ENCODE data around the gene PSAP.
A peak's percentile ranks its signal among the peaks of the same experiment; 100 is the strongest.

PSAP gene

DNA sequence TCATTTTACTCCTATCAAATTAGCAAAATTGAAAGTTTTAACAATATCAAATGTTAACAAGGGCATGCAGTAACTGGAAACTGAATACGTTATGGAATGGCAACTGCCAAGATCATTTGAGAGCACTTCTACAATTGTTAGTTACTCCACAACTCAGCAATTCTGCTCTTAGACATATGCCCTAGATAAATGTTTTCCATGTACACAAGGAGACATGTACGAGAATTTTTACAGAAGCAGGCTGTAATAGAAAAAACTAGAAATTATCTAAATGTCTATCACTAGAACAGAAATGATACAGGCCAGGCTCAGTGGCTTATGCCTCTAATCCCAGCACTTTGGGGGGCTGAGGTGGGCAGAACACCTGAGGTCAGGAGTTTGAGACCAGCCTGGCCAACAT, 7.0 kb downstream of the PSAP start:
- DNase-seq = no peak

DNA sequence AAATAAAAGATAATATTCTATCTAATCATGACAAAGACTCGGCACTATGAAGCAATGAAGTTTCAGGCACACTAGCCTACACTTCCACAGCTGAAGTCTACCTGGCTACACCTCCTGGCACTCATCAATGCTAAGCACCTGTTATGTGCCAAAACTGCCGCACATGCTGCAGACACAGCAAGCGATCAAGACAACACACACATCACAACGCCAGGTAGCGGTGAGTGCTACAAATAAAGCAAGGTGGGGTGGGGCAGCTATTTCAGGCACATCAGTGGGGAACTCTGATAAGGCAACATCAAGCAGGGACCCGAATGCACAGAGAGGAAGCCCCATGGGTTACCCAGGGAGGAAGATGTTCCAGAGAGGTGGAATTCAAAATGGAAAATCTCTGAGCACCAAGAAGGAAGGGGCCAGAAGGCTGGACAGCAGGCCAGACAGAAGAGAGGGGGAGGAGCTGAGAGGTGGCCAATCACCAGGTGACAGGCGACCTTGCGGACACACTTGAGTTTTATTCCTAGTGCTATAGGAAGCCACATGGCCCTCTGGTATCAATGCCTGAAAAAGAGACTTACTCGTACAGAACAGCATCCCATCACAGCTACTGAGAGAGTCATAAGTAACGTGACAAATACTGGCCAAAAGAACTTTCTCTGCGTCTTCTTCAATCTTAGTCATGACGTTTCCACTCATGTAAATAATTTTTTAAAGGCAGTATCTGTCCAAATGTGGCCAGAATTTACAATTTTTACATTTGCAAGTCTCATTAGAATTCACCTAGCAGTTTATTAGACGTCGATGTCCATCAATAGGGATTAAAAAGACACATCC, 8.0 kb downstream of the PSAP start:
- DNase-seq = no peak

DNA sequence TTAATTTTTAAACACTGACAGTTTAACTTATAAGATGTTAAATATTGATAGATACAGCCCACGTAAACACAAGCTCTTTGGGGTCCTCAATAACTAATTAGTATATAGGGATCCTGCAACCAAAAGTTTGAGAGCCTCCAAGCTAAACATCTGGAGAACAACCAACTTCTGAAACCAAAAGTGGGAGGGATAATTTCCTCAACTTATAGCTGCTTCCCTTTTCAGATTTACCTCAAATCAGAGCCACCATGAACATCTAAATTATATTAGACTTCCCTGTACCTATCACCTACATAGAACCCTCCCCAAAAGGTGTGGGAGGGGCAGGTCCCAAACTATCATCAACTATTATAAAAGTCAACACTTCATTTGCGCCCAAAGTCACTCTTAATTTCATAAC, 8.6 kb downstream of the PSAP start:
- DNase-seq = no peak

DNA sequence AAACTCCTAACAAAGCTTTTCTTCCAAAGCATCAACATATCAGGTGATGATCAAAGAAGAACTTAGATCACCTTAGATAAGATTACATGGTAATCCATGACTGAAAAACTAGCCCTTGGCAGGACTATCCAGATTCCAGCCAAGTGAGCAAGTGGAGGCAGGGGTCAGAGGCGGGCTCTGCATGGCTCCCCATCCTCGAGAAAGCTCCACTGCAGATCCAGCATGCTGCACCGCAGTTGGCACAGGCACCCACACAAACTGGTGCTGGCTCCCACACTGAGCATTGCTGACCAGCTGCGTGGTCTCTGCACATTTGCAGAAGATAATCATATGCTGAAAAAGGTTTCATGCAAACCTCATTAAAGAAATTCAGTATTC, 10.1 kb downstream of the PSAP start:
- no peak for DNase-seq

DNA sequence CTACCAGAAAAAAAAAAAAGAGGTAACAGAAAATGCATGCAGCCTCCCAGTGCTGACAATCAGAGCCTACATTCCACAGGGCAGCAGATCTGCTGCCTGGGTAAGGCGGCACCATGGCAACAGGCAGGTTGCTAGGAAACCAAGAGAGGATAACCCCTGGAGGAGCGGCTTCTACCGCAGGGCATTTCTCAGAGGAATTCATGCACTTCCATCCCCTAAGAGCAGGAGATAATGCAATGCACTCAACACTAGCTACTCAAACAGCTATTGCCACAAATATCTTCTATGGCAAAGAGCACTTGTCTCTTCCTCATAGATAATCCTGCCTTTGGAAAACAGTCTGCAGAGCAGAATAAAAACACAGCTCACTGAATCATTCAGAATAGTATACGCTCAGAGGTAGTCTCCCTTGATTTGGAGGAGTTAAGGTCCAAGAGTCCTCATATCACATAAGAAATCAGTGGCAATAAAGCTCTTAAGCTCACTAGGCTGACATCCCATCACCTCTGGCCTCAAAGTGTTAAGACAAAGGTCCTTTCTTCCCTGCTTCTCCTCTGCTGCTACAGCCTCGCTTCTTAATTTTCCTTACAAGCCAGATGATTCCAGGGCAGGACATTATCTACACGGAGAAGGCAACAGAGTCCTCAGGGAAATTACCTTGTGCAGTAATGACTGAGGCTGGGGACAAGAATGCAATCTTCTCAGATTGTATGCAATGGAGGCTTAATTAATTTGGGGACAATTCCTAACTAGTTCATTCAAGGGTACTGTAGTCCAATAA, 10.7 kb downstream of the PSAP start:
- DNase-seq = no peak

DNA sequence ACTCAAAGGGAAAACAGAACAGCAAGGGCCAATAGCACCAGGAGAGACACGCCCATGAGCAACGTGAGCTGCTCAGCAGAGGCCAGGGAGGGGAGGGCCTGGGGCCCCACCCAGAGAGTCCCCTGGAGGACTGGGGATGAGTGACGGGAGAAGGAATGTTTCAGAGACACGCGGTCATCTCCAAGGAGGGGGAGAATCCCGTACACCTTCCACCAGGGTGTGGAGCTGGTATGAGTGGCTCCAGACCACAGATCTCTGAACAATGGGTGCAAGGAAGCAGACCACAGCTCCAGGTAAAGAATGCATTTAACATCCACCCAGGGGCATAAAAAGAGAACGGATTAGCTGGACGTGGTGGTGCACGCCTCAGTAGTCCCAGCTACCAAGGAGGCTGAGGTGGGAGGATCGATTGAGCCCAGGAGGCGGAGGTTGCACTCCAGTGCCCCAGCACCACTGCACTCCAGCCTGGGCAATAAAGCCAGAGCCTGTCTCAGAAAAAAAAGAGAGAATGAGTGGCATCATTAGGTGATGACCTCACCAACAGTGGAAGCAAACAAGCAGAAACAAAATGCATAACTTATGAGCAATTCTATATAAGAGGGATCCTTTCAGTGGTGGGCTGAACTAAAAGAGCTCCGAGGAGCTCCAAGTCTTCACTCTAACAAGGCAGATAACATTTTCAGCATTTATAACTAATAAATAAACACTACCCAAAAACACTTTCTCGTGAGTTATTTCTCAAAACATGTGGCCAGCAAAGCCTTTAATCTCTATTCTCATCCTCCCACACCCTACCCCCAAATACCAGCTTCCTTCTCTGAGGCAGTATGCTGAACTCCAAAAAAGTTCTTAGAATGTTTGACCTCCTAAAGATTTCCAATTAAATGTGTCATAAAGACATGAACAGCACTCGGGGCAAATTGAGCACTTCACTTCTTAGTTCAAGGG, 12.5 kb downstream of the PSAP start:
- no peak for DNase-seq

DNA sequence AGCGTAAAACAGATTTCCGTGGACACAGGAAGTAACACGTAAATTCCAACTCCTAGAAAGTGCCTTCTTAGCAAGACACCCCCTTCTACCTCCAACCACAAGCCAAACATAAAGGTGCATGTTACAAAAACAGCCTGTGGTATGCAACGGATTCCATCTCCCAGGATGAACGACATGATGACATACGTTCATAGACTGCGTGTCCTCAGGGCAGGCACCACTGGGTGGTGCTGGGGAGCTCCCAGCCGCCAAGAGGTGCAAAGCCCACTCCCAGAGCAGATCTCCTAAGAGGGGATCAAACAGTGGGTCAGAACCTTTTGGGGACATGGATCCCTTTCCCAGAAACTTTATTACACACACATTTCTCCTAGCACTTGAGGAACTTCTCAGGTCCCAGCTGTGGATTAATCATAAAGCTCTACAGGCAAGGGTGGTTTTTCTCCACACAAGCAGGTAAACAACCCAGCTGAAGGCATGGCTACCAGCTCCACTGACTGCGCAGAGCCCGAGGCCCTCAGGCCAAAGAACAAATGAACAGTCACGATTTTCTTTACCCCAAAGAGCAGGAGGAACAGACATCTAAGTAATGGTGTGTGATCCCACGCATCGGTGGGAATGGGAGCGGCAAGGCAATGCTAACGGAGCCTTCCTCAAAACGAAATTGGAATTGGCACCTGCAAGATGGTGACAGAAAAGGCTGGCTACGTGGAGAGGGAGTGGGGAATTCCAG, 13.8 kb downstream of the PSAP start:
- no peak for DNase-seq

DNA sequence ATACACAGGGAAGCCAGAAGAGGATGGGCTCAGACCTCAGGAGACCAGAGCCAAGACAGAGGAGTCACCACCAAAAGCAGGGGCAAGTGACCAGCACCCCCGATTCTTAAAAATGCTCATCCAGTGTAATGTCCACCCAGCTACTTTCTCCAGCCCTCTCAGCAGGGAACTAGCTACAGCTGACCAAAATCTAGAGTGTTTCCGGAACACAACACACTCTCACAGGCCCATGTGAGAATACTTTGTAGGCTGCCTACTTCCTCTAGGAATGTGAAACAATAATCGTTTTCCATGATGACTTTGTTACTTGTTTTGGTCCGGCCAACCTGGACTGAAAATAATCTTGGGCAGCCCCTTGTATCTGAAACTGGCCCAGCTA, 14.5 kb downstream of the PSAP start:
- no peak for DNase-seq

DNA sequence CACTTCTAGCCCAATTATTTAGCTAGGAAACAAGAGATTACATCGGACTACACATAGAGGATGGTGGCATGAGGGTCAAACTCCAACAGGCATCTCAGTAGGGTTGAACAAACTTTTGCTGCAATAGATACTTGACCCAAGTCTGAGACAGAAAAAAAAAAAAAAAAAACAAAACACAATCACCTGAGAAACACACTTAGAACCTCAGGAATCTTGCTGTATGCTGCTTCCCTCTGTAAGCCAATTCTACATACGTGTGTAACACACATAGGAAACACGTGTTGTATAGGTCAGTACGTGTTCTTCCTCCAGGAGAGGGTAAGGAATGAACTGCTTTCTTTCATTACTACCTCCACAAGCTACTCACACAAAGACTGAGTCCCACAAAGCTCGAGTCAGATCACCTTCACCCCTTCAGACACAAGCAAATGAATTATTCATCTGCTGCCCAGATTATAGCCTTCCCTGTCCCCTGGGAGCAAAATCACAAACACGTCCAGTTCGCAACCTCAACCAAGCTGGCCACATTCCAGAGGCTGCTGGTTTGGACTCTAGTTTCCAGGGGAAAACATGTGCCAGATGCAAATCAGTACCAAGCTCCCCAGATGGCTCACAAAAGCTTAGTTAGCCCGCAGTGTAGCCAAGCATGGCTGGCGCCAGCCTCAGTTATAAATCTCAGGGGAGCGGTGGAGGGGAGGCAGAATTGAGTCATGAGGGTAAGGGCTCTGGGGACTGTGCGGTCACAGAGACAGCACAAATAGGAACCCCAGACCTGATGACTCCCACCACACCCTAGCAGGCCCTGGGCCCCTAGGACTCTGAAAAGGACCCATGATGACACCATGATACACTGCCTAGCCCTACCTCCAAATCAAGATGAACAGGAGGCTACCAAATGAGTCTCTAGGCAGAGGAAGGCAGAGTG, 15.1 kb downstream of the PSAP start:
- DNase-seq = no peak

DNA sequence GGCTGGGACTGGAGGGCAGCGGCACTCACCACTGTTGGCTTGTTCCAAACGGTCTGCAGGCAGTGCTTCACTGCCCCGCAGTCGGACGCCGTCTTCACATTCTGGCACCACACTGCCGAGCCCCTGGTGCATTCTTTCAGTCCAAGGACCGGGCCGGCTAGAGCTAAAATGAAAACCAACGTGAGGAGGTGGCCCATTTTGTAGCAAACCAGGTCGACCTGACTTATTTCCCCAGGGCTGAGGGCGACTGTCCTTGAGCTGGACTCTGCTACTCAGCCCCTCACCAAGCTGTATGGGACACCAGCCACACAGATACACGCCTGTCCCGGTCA, 16.7 kb downstream of the PSAP start:
- DNase-seq = no peak

DNA sequence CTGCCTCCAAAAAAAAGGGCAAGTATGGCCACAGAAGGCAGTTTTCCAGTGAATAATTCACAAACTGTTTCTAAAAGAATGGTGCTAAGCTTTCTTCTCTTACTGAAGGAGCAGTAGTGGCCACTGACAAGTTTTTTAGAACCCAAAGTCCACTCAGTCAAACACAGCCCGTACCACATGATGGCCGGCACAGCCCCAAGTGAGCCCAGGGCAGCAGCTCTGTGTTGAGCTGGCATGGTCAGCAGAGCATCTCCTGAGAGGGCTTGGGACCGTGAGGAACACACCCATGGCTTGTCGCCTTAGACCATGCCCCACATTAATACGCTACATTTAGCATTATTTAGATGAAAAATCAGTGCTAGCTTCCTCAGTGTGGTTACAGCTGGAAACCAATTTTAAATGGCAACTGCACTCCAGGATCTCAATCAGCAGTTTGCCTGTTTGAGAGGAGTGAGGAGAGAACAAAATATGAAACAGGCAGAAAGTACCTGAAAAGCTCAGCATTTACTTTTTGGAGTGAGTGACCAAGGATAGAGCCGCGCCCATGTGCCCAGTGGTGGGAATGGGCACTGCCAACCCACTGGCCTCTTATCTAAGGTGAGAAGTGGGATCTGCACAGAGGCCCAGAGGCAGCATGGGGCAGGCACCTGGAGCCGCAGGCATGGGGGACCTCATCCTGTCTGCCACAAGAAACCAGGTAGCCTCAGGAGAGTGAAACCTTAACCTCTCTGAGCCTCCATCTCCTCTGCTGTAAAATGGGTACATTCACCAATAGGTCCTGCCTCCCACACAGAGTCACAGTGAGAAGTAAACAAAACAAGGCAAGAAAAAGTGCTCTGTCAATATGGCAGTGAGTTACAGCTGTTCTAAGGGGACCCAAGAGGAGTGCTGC, 17.4 kb downstream of the PSAP start:
- no peak for DNase-seq

DNA sequence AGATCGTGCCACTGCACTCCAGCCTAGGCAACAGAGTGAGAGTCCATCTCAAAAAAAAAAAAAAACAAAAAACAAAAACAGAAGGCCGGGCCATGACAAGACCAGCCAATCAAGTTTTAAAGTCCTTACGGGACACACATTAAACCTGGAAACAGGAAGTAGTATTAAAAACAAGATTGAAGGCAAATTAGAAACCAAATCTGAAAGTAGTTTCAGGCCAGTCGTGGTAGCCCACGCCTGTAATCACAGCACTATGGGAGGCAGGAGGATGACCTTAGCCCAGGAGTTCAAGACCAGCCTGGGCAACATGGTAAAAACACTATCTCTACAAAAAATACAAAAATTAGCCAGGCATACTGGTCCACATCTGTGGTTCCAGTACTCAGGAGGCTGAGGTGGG, 18.1 kb downstream of the PSAP start:
- DNase-seq = no peak

DNA sequence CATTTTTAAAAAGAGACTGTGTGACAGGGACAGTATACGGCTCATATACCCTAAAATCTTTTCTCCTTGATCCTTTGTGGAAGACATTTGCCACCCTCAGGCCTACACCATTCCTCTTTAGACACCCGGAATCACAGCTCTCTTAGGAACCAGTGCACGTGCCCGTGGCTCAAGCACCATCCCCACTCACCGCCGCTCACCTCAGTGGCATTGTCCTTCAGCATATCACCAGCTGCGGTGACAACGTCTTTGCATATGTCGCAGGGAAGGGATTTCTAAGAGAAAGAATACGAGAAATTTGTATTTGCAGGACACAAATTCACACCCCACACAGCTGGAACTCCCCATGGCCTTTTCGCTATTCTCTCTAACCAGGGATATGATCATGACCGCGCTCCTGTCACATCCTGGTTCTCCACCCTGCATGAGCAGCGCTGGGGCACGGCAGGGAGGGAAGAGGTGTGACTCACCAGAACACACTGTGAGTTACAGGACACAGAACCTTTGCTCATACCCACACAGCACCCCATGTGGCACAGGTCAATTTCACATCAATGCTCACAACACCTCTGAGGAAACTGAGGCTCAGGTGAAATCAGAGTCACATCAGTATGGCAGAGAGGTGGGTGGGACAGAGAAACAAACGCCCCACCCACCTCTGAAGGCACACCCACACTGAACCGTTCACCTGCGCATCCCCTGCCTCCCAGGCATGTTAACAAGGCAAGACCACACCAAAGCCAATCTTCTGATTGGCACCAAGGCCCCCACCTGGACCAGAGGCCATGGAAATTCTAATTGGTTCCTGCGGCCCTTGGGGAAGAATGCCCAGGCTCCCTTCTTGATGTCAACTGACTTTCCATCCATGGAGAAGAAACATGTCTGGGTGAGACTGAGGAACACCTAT, 19.2 kb downstream of the PSAP start:
- DNase-seq = no peak

DNA sequence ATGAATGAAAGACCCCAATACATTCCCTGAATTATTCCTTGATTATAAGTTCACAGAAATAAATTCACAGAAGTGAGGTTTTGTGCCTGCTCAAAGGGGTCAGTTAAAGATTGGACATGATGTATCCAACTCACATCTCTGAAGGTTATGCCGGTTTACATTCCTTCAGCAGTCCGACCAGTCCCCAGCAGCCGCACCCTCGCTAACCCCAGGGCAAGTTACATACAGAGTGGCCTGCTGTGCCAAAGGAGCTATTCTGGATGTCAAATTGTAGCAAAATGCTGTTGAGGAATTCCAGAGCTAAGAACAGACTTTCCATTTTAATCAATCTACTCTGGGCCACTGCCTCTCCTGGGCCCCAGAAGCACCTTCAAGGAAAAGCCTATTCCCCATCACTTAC, 20.3 kb downstream of the PSAP start:
- no peak for DNase-seq

DNA sequence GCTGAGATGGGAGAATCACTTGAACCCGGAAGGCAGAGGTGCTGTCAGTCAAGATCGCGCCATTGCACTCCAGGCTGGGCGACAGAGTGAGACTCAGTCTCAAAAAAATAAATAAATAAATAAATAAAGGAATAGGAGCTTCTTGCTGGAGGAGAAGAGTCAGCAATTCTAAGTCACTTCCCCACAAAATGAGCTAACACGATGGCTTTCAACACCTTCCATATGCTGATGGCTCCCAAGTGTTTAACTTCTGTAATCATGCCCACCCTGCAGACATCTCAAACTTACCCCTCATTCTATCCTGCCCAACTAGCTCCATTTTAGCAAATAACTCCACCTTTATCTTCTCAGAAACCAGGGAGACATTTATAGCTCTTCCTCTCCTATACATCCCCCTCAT, 21.2 kb downstream of the PSAP start:
- DNase-seq = no peak

DNA sequence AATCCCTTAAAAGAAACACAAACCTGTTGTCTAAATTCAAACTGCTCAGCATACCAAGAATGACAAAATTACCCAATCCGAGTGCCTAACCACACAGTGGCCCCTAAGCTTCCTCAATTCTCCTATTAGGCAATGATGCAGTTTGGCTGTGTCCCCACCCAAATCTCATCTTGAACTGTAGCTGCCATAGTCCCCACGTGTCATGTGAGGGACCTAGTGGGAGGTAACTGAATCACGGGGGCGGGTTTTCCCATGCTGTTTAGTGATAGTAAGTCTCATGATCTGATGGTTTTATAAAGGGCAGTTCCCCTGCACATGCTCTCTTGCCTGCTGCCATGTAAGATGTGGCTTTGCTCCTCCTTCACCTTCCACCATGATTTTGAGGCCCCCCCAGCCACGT, 21.9 kb downstream of the PSAP start:
- peak in 1 of 2 experiments; percentile 17 for DNase-seq

DNA sequence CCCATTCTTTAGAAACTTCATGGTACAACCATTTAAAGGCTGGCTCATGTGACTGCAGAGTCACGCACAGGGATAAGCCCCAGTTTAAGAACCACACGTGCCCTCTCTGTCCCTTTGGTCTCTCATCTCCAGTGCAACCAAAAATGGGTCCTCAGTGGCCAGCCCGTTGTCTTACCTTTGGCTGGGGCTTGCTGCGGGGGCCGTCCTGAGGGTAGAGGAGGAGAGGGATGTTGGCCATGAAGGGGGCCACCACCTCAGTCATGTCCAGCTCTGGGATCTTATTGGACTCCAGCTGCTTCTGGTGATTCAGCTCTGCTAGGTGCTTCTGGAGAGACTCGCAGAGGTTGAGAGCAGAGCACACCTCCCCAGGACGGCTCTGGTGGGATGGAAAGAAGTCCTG, 22.3 kb downstream of the PSAP start:
- DNase-seq = no peak

DNA sequence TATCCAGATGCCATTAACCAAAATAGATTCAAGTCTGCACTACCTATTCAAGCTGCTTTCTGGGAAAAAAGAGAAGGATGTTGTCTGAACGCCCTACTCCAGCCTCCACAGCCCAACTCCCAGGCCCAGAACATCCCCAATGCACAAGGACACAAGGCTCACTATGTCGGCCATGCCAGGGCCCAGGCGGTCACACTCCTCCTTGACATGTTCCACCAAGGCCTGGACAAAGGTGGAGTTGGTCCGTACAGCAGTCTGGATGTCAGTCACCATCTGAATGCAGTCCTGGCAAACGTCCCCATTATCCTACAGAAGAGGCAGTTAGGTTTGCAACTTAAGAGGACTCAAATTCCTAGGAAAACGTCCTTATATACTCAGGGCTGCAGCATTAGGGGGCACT, 23.2 kb downstream of the PSAP start:
- DNase-seq = no peak

DNA sequence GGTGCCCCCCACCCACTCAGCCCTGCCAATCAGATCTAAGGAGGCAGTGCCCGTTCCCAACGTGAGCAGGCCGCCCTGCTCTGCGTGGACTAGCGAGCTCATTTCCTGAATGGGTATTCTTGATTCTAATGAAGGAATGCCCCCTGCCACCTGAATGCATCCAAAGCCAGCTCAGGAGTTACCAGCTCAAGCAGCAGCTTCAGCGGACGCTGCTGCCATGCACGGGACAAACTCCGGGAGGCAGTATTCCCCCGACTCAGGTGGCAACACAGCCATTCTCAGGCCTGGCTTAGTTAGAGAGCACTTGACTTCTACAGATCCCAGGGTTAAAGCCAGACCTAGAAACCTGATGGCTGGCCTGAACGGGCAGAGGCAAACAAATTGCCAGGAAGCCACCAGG, 25.8 kb downstream of the PSAP start:
- DNase-seq = no peak

DNA sequence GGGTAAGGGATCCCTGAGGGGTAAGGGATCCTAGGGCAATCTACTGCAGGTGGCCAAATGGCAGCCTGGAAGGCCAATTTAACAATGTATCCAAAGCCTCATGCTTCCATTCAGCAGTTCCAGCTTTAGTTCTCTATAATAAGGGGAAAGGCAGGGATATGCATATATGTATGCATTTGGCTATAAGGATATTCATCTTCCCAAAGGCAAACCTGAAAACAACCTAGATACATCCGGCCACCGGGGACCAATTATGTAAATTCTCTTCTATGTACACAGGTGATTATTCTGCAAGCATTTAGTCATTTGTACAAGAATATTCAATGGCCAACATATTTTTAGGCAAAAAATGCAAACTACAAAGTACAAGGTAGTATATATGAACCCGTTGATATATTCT, 26.7 kb downstream of the PSAP start:
- no peak for DNase-seq

Measured in activated CD4-positive, alpha-beta T cell treated with anti-CD3 and anti-CD28 coated beads, Interleukin-2, amount 50 U/mL, for 4 hours (primary cell).